A673 (cell line): ENCODE results near the gene CD37. TPM values are rescaled to one million over a fixed set of nuclear protein-coding genes. Genes with fewer than 3 reads are reported as not detected.
"Not testable (repeated sequence)": the region's sequence is repeated elsewhere in the genome, so short reads cannot be mapped to it uniquely, and the experiment has no call there.

Source experiments
- Bru-seq: library from RNA; stranded (reverse); fragments of 400-500 nt; gene quantifications from one replicate; lab custom pipeline; 2021; lab: Mats Ljungman, UMichigan
- BruChase-seq, 2 experiments: library from RNA; stranded (reverse); fragments of 400-500 nt; gene quantifications; one replicate each; lab custom pipeline; 2021; lab: Mats Ljungman, UMichigan
- BruUV-seq: library from RNA; stranded (reverse); fragments of 400-500 nt; replicated peaks from 2 replicates; lab custom pipeline; 2021; lab: Mats Ljungman, UMichigan
- CTCF ChIA-PET: fragments of 300-600 bp; sonication (Branson Sonifier 250); formaldehyde crosslinking; loops from one replicate; lab custom pipeline; 2022; ENCODE audit warnings: antibody characterized with exemption; lab: Charles Lee
- POLR2A ChIA-PET: fragments of 300-600 bp; sonication (Branson Sonifier 250); formaldehyde crosslinking; loops from one replicate; lab custom pipeline; 2022; ENCODE audit warnings: antibody characterized with exemption; ENCODE audit not compliant: low non-redundant PET; lab: Charles Lee
- DNase-seq: peaks from one replicate; pipeline ENCODE4 v3.0.0-alpha.2; 2015; ENCODE audit warnings: low spot score
- H3K27ac ChIP-seq: fragments of 200-600 bp; sonication (generic); 2 replicates; pipeline ENCODE4 v1.5.1; 2016; ENCODE audit warnings: mixed run types, low read depth, mild to moderate bottlenecking, mixed read lengths, antibody characterized with exemption, low read length; ENCODE audit not compliant: poor library complexity, severe bottlenecking
- H3K27me3 ChIP-seq: fragments of 200-600 bp; sonication (generic); replicated peaks from 2 replicates; pipeline ENCODE4 v1.6.1; 2017; ENCODE audit warnings: mixed run types, low read depth, mild to moderate bottlenecking, mixed read lengths, antibody characterized with exemption, low read length; ENCODE audit not compliant: insufficient read depth, poor library complexity
- H3K36me3 ChIP-seq: fragments of 200-600 bp; sonication (generic); 2 replicates; pipeline ENCODE4 v1.6.1; 2016; ENCODE audit warnings: mixed run types, mild to moderate bottlenecking, mixed read lengths, antibody characterized with exemption, low read length; ENCODE audit not compliant: insufficient read depth, poor library complexity, severe bottlenecking
- H3K4me1 ChIP-seq: fragments of 200-600 bp; sonication (generic); 2 replicates; pipeline ENCODE4 v1.6.1; 2017; ENCODE audit warnings: mixed run types, mild to moderate bottlenecking, mixed read lengths, antibody characterized with exemption, low read length; ENCODE audit not compliant: insufficient read depth, poor library complexity, severe bottlenecking
- H3K4me3 ChIP-seq: fragments of 200-600 bp; sonication (generic); 2 replicates; pipeline ENCODE4 v1.5.1; 2016; ENCODE audit warnings: low read depth, mixed run types, mild to moderate bottlenecking, mixed read lengths, low read length; ENCODE audit not compliant: poor library complexity, severe bottlenecking
- H3K9me3 ChIP-seq: fragments of 200-600 bp; sonication (generic); 2 replicates; pipeline ENCODE4 v1.6.1; 2016; ENCODE audit warnings: mixed run types, low read depth, mild to moderate bottlenecking, mixed read lengths, antibody characterized with exemption, low read length; ENCODE audit not compliant: poor library complexity, severe bottlenecking
- CTCF ChIP-seq: fragments of 300-800, 200-600 bp; sonication (generic); conservative IDR thresholded peaks from 2 replicates; pipeline ENCODE4 v1.5.1; 2017; ENCODE audit warnings: low read depth, mild to moderate bottlenecking, antibody characterized with exemption, low read length, moderate library complexity, mixed read lengths
- EZH2 ChIP-seq: fragments of 200-600 bp; sonication (generic); IDR thresholded peaks from 2 replicates; pipeline ENCODE4 v1.6.1; 2017; ENCODE audit warnings: borderline replicate concordance, low read depth, mild to moderate bottlenecking, mixed read lengths, antibody characterized with exemption, low read length; ENCODE audit not compliant: poor library complexity, severe bottlenecking
- intact Hi-C: fragments of 100-400 bp; cut with micrococcal nuclease; formaldehyde crosslinking; loops from one replicate; pipeline ENCODE4 v1.10.0; 2022; ENCODE audit not compliant: unreplicated experiment
- long read RNA-seq: library from polyadenylated mRNA; stranded (forward); transcript quantifications from one replicate; pipeline ENCODE4 v2.0.0, GENCODE V29; 2022
- total RNA-seq: library from RNA; stranded (reverse); gene quantifications from 2 replicates; pipeline ENCODE4 v1.2.3, GENCODE V29; 2021

CD37 gene
- total RNA-seq, result not detected in 2 replicates
- Bru-seq, nascent RNA, result not detected
- BruChase-seq, experiment 1, labeled RNA remaining after a 2-hour chase, result not detected
- BruChase-seq, experiment 2, labeled RNA remaining after a 6-hour chase, result not detected
- long read RNA-seq, result 0 reads

GRCh38 chr19:49335071-49335783, at the start of gene CD37:
Gene CD37 (plus strand): TSS chr19:49335406. CDS start chr19:49335541, 135 bp downstream.
- H3K4me3 ChIP-seq, result no peak within 1 kb of the TSS
- DNase-seq, result no peak
- BruUV-seq, result no TSS peak
- H3K36me3 ChIP-seq, result no peaks in the 10 kb centered on the region
- intact Hi-C loops, result no loop called here
- ChIA-PET CTCF (no interaction called here), POLR2A (no interaction called here)
- no peak within 1 kb of the TSS for H3K27ac ChIP-seq
- TF ChIP-seq EZH2 (no peak), CTCF (no peak)
- H3K9me3 ChIP-seq, result no peaks in the 10 kb centered on the region
- H3K4me1 ChIP-seq, result peaks cover 19% of the 10 kb centered on the region
- no peaks in the 10 kb centered on the region for H3K27me3 ChIP-seq

- no TSS peak for BruUV-seq
- intact Hi-C loops, result no loop called here
- POLR2A ChIA-PET, result no interaction called here
- DNase-seq, result no peak
- H3K4me1 ChIP-seq, result no peaks in the 10 kb centered on the region
- no peak overlapping the region for H3K27ac ChIP-seq
- no peaks in the 10 kb centered on the region for H3K27me3 ChIP-seq
- no peaks in the 10 kb centered on the region for H3K36me3 ChIP-seq
- CTCF ChIA-PET, result no interaction called here
- no peak overlapping the region for H3K4me3 ChIP-seq
- H3K9me3 ChIP-seq, result no peaks in the 10 kb centered on the region
- no peak for TF ChIP-seq CTCF
- TF ChIP-seq EZH2, result no peak
Observed at GRCh38 chr19:49287141-49287770, 48.0 kb upstream of the CD37 start.

- H3K4me3 ChIP-seq, H3K9me3 ChIP-seq, H3K27me3 ChIP-seq, CTCF ChIA-PET, intact Hi-C loops, POLR2A ChIA-PET, H3K27ac ChIP-seq, BruUV-seq, DNase-seq, H3K4me1 ChIP-seq, H3K36me3 ChIP-seq: not testable (repeated sequence)
Observed at GRCh38 chr19:49288205-49288604, 47.0 kb upstream of the CD37 start.

- H3K27ac ChIP-seq, CTCF ChIA-PET, POLR2A ChIA-PET, H3K9me3 ChIP-seq, H3K4me3 ChIP-seq, H3K27me3 ChIP-seq, H3K4me1 ChIP-seq, BruUV-seq, H3K36me3 ChIP-seq, DNase-seq, intact Hi-C loops: not testable (repeated sequence)
Observed at GRCh38 chr19:49289286-49289685, 45.9 kb upstream of the CD37 start.
